Measurements from ENCODE around the gene LPIN1.

Gene LPIN1

DNA sequence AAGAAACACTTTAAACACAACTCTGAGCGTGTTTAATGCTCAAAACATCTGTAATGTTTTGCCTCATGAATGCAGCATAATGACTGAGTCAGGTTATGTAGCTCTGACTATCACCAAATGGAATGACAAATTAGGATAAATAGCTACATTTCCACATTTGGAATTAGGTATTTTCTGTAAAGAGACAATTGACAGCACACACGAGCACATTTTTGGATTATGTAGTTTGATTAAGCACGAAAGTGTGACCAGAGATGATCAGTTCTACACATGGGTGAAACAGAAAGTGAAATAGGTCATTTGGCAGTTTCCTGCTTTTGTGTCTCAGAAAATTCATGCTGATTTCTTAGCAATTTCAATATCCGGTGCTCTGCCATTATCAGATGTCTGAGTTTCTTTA, 29.0 kb downstream of the LPIN1 start:
- H3K9ac ChIP-seq (ENCODE audit: low read length): no peak overlapping the region
- peaks cover 16% of the 10 kb centered on the region for H3K4me1 ChIP-seq (ENCODE audit: control insufficient read depth, insufficient read depth, low read length)
- no peak overlapping the region for H3K4me3 ChIP-seq (ENCODE audit: low read depth, low read length)
- no peaks in the 10 kb centered on the region for H3K27me3 ChIP-seq (ENCODE audit: control insufficient read depth, insufficient read depth, low read length)
- H3K36me3 ChIP-seq (ENCODE audit: control insufficient read depth, insufficient read depth, low read length): peaks cover 56% of the 10 kb centered on the region
- no peaks in the 10 kb centered on the region for H3K9me3 ChIP-seq (ENCODE audit: control insufficient read depth, insufficient read depth, low read depth, low read length)
- H3K27ac ChIP-seq (ENCODE audit: low read depth, low read length): no peak overlapping the region

DNA sequence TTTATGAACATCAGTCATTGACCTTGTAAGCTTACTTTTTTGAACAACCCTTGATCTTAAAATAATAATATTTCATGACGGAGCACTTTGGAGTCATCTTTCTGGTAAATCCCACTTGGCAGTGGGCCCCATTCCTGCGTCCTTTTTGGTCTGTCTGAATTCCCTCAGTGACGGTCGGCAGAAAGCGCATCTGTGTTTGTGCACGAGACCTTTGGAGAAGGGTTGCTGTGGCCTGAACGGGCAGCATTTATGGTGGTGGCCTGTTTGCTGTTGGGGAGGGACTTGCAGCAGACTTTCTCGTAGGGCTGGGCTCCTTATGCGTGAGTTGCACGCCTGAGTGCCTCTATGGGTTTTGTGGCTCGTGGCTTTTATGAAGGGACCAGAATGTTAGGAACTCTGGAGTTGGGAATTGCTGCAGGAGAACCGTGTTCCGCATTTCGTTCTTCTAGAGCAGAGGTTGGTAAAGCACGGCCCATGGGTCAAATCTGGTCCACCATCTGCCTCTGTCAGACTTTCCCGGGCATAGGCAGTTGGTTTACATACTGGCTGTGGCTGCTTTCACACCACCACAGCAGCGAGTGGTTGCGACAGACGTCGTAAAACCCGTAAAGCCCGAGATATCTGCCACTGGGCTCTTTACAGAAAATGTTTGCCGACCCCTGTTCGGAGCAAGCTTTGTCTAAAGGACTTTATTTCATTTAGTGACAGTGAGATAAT, 30.8 kb downstream of the LPIN1 start:
- H3K4me1 ChIP-seq (ENCODE audit: control insufficient read depth, insufficient read depth, low read length): peaks cover 16% of the 10 kb centered on the region
- no peaks in the 10 kb centered on the region for H3K9me3 ChIP-seq (ENCODE audit: control insufficient read depth, insufficient read depth, low read depth, low read length)
- H3K27ac ChIP-seq (ENCODE audit: low read depth, low read length): no peak overlapping the region
- no peak overlapping the region for H3K9ac ChIP-seq (ENCODE audit: low read length)
- no peaks in the 10 kb centered on the region for H3K27me3 ChIP-seq (ENCODE audit: control insufficient read depth, insufficient read depth, low read length)
- H3K4me3 ChIP-seq (ENCODE audit: low read depth, low read length): no peak overlapping the region
- peaks cover 55% of the 10 kb centered on the region for H3K36me3 ChIP-seq (ENCODE audit: control insufficient read depth, insufficient read depth, low read length)

DNA sequence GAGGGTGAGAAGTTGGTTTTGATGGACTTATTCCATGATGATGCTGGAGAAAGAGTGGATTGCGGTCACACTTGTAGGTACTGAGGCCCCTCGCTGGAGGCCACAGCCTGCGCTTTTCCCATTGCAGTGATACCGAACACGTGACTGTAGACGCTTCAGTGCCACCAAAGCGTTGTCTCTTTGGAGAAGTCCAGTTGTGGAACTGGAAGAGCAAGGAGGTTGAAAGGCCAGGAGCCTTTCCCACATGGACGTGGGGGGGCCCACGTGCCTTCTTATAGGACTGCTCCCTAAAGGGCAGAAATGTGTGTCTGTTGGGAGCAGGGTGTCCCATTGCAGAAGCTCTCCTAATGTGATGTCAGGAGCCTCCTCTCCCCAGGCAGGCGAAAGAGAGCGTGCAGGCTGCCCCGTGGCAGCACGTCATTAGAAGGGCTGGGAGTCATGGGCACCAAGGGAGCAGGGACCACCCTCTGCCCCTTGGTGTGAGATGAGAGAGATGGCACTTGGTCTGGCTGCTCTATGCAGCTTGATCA, 31.5 kb downstream of the LPIN1 start:
- H3K27me3 ChIP-seq (ENCODE audit: control insufficient read depth, insufficient read depth, low read length): no peaks in the 10 kb centered on the region
- peaks cover 57% of the 10 kb centered on the region for H3K36me3 ChIP-seq (ENCODE audit: control insufficient read depth, insufficient read depth, low read length)
- H3K9ac ChIP-seq (ENCODE audit: low read length): no peak overlapping the region
- no peak overlapping the region for H3K4me3 ChIP-seq (ENCODE audit: low read depth, low read length)
- no peak overlapping the region for H3K27ac ChIP-seq (ENCODE audit: low read depth, low read length)
- peaks cover 16% of the 10 kb centered on the region for H3K4me1 ChIP-seq (ENCODE audit: control insufficient read depth, insufficient read depth, low read length)
- H3K9me3 ChIP-seq (ENCODE audit: control insufficient read depth, insufficient read depth, low read depth, low read length): no peaks in the 10 kb centered on the region

DNA sequence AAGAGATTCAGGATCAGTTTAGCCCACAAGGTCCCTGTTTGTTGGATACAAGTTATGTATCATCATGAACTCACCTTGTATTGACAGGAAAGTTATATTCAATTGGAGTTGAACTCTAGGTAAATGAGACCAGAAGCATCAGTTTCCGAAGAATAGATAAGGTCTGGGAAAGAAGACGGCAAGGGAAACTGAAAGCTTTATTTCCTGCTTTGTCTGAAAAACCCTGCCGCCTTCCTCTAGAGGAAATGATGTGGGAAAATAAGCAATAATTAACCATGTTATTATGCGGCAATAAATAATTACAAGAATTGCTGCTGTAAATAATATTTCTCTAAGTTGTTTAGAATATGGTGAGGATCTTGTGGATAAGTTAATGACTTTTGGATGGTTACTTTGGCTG, 32.0 kb downstream of the LPIN1 start:
- H3K27ac ChIP-seq (ENCODE audit: low read depth, low read length): no peak overlapping the region

DNA sequence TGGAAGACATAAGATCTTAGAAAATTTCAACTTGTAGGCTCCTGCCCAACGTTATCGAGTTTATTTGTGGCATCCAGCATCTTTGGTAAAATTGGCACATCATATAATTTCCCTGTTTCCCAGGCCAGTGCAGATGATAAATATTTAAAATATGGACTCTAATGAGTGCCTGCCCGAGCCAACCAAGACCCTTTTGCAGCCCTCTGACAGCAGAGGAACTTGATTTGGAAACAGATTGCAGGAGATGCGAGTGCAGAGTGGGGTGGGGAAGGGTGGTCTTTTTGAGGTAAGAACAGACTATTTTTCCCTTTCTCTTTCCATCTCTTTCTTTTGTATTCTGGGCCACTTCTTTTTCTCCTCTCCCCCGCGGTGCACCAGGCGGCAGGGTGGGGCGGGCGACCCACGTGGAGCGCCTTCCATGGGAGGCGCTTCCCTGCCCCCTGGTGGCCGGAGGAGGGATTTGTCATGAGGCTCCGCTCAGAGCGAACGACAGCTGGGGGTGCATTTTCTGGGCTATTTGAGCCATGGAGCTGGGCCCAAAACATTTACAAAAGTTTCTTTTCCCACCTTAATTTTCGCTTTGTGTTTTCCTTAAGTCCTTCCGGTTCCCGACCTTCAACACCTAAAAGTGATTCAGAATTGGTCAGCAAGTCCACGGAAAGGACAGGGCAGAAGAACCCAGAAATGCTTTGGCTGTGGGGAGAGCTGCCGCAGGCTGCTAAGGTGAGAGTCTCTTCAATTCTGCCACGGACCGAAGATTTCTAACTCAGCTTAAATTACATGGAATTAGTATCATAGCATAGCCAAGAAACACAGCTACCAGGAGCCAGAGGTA, 32.7 kb downstream of the LPIN1 start:
- H3K4me1 ChIP-seq (ENCODE audit: control insufficient read depth, insufficient read depth, low read length): peaks cover 16% of the 10 kb centered on the region
- no peaks in the 10 kb centered on the region for H3K27me3 ChIP-seq (ENCODE audit: control insufficient read depth, insufficient read depth, low read length)
- no peak overlapping the region for H3K9ac ChIP-seq (ENCODE audit: low read length)
- 0 out of 2 replicates have a peak overlapping the region, but pooled peaks have one; percentile 24 for H3K4me3 ChIP-seq (ENCODE audit: low read depth, low read length)
- no peak overlapping the region for H3K27ac ChIP-seq (ENCODE audit: low read depth, low read length)
- peaks cover 58% of the 10 kb centered on the region for H3K36me3 ChIP-seq (ENCODE audit: control insufficient read depth, insufficient read depth, low read length)
- H3K9me3 ChIP-seq (ENCODE audit: control insufficient read depth, insufficient read depth, low read depth, low read length): no peaks in the 10 kb centered on the region

More for the DNA sequence above, 32.0 kb downstream of the LPIN1 start:
- Histone ChIP-seq H3K9ac (ENCODE audit: low read length) (no peak overlapping the region), H3K4me1 (ENCODE audit: control insufficient read depth, insufficient read depth, low read length) (peaks cover 16% of the 10 kb centered on the region), H3K9me3 (ENCODE audit: control insufficient read depth, insufficient read depth, low read depth, low read length) (no peaks in the 10 kb centered on the region), H3K4me3 (ENCODE audit: low read depth, low read length) (no peak overlapping the region), H3K27me3 (ENCODE audit: control insufficient read depth, insufficient read depth, low read length) (no peaks in the 10 kb centered on the region), H3K36me3 (ENCODE audit: control insufficient read depth, insufficient read depth, low read length) (peaks cover 58% of the 10 kb centered on the region)

DNA sequence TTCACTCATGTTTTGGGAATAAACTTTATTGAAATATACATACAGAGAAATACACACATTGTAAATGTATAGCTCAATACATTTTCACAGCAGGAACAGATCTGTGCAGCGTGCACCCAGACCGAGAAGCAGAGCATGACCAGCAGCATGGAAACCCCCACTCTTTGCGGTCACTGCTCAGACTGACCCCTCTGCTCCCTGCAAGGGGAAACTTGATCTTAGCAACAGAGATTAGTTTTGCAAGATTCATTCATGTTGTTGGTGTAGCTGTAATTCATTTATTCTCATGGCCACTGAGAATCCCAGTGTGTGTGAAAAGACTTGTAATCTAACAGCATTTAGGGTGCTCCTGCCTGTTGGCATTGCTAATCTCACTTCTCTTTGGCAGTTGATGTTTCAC, 35.2 kb downstream of the LPIN1 start:
- no peak overlapping the region for H3K9ac ChIP-seq (ENCODE audit: low read length)
- peaks cover 58% of the 10 kb centered on the region for H3K36me3 ChIP-seq (ENCODE audit: control insufficient read depth, insufficient read depth, low read length)
- peaks cover 14% of the 10 kb centered on the region for H3K4me1 ChIP-seq (ENCODE audit: control insufficient read depth, insufficient read depth, low read length)
- H3K27ac ChIP-seq (ENCODE audit: low read depth, low read length): no peak overlapping the region
- no peak overlapping the region for H3K4me3 ChIP-seq (ENCODE audit: low read depth, low read length)
- H3K9me3 ChIP-seq (ENCODE audit: control insufficient read depth, insufficient read depth, low read depth, low read length): no peaks in the 10 kb centered on the region
- no peaks in the 10 kb centered on the region for H3K27me3 ChIP-seq (ENCODE audit: control insufficient read depth, insufficient read depth, low read length)

DNA sequence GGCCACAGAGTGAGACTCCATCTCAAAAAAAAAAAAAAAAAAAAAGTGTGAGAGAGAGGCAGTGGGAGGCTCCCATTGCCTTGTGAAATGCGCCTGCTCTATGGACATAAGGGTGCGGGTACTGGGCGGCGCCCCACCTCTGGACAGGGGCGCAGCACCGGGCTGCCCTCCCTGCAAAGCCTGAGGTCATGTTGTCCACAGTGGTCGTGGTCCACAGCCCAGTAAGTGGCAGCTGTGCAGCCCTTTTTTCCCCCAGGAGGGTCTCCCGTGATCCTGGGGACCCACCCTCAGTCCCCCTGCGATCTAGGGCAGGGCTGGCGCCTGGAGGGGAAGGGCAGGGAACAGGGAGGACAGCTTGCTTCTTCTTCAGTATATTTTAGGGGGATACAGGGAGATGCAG, 37.8 kb downstream of the LPIN1 start:
- Histone ChIP-seq H3K9ac (ENCODE audit: low read length) (no peak overlapping the region), H3K4me1 (ENCODE audit: control insufficient read depth, insufficient read depth, low read length) (no peaks in the 10 kb centered on the region), H3K36me3 (ENCODE audit: control insufficient read depth, insufficient read depth, low read length) (peaks cover 72% of the 10 kb centered on the region), H3K9me3 (ENCODE audit: control insufficient read depth, insufficient read depth, low read depth, low read length) (no peaks in the 10 kb centered on the region), H3K4me3 (ENCODE audit: low read depth, low read length) (peak overlapping the region; percentile 74; the same call in 1 of the 2 replicates), H3K27ac (ENCODE audit: low read depth, low read length) (no peak overlapping the region), H3K27me3 (ENCODE audit: control insufficient read depth, insufficient read depth, low read length) (no peaks in the 10 kb centered on the region)

DNA sequence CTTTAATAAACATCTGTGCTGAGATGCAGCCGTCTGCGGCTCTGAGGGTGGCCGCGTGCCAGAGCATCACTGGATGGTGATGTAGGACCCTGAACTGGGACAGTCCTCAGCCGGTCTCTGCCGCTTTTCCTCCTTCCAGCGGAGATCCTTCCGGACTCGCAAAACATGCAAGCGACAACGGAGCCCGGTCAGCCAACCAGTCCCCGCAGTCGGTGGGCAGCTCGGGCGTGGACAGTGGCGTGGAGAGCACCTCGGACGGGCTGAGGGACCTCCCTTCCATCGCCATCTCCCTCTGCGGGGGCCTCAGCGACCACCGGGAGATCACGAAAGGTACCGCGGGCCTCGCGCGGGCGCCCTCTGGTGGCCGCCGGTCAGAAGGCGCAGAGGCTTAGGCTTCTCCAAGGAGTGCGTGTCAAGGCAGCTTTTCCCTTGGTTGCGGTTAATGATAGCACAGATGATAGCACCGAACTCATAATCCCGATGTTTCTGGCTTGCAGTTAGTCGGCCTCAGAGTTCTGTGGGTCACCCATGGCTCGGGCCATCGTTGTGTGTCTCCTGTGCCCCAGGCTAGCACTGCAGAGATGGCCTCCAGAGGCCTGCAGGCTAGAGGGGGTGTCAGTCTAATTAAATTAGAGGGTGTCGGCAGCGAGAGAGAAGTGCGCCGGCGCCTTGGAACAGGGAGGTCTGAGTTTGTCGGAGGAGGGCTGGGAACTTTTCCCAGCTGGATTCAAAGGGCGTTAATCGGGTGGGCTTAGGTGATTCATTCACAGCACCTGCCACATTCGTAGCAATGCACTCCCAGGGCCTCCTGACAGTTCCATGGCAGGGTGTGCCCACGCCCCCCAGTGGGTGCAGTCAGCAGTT, 38.5 kb downstream of the LPIN1 start:
- Histone ChIP-seq H3K9me3 (ENCODE audit: control insufficient read depth, insufficient read depth, low read depth, low read length) (no peaks in the 10 kb centered on the region), H3K27ac (ENCODE audit: low read depth, low read length) (no peak overlapping the region), H3K36me3 (ENCODE audit: control insufficient read depth, insufficient read depth, low read length) (peaks cover 69% of the 10 kb centered on the region), H3K4me3 (ENCODE audit: low read depth, low read length) (peak overlapping the region; percentile 74), H3K9ac (ENCODE audit: low read length) (peak overlapping the region; percentile 38), H3K27me3 (ENCODE audit: control insufficient read depth, insufficient read depth, low read length) (no peaks in the 10 kb centered on the region), H3K4me1 (ENCODE audit: control insufficient read depth, insufficient read depth, low read length) (no peaks in the 10 kb centered on the region)

DNA sequence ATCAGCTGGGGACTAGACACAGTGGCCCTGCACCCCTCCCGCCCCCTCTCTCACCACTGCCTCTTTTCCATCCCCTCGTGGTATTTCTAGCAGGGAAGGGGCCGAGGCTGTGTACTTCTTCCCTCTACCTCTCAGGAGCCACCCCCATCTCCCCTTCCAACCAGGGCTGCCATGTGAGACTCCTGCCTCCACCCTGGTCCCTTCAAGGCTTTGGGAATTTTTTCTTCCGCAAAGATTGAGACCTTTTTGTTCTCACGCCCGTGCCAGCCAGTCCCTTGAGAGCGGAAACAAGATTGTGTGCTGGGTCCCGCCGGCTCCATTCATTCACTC, 39.1 kb downstream of the LPIN1 start:
- H3K4me1 ChIP-seq (ENCODE audit: control insufficient read depth, insufficient read depth, low read length): no peaks in the 10 kb centered on the region
- no peaks in the 10 kb centered on the region for H3K9me3 ChIP-seq (ENCODE audit: control insufficient read depth, insufficient read depth, low read depth, low read length)
- H3K36me3 ChIP-seq (ENCODE audit: control insufficient read depth, insufficient read depth, low read length): peaks cover 70% of the 10 kb centered on the region
- H3K9ac ChIP-seq (ENCODE audit: low read length): no peak overlapping the region
- H3K4me3 ChIP-seq (ENCODE audit: low read depth, low read length): no peak overlapping the region
- no peaks in the 10 kb centered on the region for H3K27me3 ChIP-seq (ENCODE audit: control insufficient read depth, insufficient read depth, low read length)
- no peak overlapping the region for H3K27ac ChIP-seq (ENCODE audit: low read depth, low read length)

DNA sequence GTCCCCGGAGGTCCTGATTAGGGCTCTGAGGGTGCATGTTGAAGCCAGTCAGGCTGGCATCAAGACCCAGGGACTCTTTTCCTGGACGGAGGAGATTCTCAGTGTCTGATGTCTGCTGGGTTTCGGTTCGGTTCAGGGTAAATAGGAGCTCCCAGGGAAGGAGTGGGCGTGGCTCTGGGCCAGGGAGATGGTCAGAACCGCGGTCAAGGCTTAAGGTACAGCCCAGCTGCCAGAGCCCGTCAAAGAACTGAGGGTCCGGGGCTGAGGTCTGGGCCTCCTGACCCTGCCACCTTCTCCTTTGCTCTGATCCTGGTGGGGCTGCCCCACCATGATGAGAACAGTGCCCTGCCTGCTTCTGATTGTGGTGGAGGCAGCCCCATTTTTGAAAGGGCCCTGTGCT, 39.8 kb downstream of the LPIN1 start:
- peaks cover 71% of the 10 kb centered on the region for H3K36me3 ChIP-seq (ENCODE audit: control insufficient read depth, insufficient read depth, low read length)

More for the DNA sequence above, 39.8 kb downstream of the LPIN1 start:
- no peak overlapping the region for H3K27ac ChIP-seq (ENCODE audit: low read depth, low read length)
- no peaks in the 10 kb centered on the region for H3K27me3 ChIP-seq (ENCODE audit: control insufficient read depth, insufficient read depth, low read length)
- H3K4me3 ChIP-seq (ENCODE audit: low read depth, low read length): no peak overlapping the region
- no peaks in the 10 kb centered on the region for H3K9me3 ChIP-seq (ENCODE audit: control insufficient read depth, insufficient read depth, low read depth, low read length)
- no peaks in the 10 kb centered on the region for H3K4me1 ChIP-seq (ENCODE audit: control insufficient read depth, insufficient read depth, low read length)
- H3K9ac ChIP-seq (ENCODE audit: low read length): no peak overlapping the region
